Kidney (tissue), 14 donors: Measurements from ENCODE around the gene ADAMTSL3. TPM values are rescaled to one million over a fixed set of nuclear protein-coding genes. Genes with fewer than 3 reads are reported as not detected.

Experiments
- DNase-seq, 5 donors: peaks; one replicate each; pipeline ENCODE4 v3.0.0-alpha.2; 2013 to 2020
- FAIRE-seq: peaks from 2 replicates; lab custom pipeline; 2012; peaks lifted over from hg19 to GRCh38; lab: Jason Lieb, UNC
- H3K27ac ChIP-seq, 2 donors: one replicate each; pipeline ENCODE4 v1.7.0; 2013; ENCODE audit warnings: low read depth in 2 of 2, low read length in 2 of 2, inconsistent platforms in 1 of 2
- H3K27me3 ChIP-seq: one replicate; pipeline ENCODE4 v1.7.1; 2013; ENCODE audit warnings: low read length, inconsistent platforms; ENCODE audit not compliant: control insufficient read depth, insufficient read depth
- H3K36me3 ChIP-seq, 3 donors: one replicate each; pipeline versions ENCODE4 v1.7.0 to v1.7.1; 2013; ENCODE audit warnings: low read length in 3 of 3, control low read depth in 1 of 3, inconsistent platforms in 1 of 3; ENCODE audit not compliant: insufficient read depth in 3 of 3, control insufficient read depth in 2 of 3
- H3K4me1 ChIP-seq, 3 donors: one replicate each; pipeline versions ENCODE4 v1.7.0 to v1.7.1; 2013; ENCODE audit warnings: low read length in 3 of 3, inconsistent platforms in 1 of 3, low read depth in 1 of 3; ENCODE audit not compliant: control insufficient read depth in 2 of 3, insufficient read depth in 2 of 3
- H3K4me3 ChIP-seq, 3 donors: one replicate each; pipeline versions ENCODE4 v1.7.0 to v1.8.1; 2013; ENCODE audit warnings: low read length in 3 of 3, control low read depth in 1 of 3, inconsistent platforms in 1 of 3
- H3K9ac ChIP-seq, 3 donors: one replicate each; pipeline versions ENCODE4 v1.7.0 to v1.7.1; 2013; ENCODE audit warnings: low read length in 3 of 3, control low read depth in 1 of 3, inconsistent platforms in 1 of 3
- H3K9me3 ChIP-seq, 3 donors: one replicate each; pipeline versions ENCODE4 v1.7.0 to v1.7.1; 2013; ENCODE audit warnings: low read length in 3 of 3, control low read depth in 1 of 3, inconsistent platforms in 1 of 3; ENCODE audit not compliant: control insufficient read depth in 2 of 3, insufficient read depth in 1 of 3
- intact Hi-C: fragments of 100-400 bp; cut with DNase I; formaldehyde crosslinking; loops from one replicate; pipeline ENCODE4 v1.11.1; 2022
- polyA plus RNA-seq: library from polyadenylated mRNA; stranded (reverse); fragments of 350-450 nt; fragmentation: Illumina TruSeq; extraction: RNeasy Lipid Tissue Mini Kit (QIAGEN cat#74804); gene quantifications from one replicate; pipeline ENCODE4 v1.2.3, GENCODE V29; 2014; ENCODE audit warnings: low read depth, low replicate concordance; ENCODE audit not compliant: insufficient read depth
- total RNA-seq: library from RNA; stranded (reverse); fragmentation: NEBNext Ultra II Directional; extraction: Animal tissue kit (Norgen Biotek cat#: 25700); gene quantifications from one replicate; pipeline ENCODE4 v1.2.1, GENCODE V29; 2021
- TF ChIP-seq, protein P1 (sequence below): IDR thresholded peaks from 3 replicates; pipeline ENCODE4 v1.5.1; 2012; ENCODE audit warnings: mild to moderate bottlenecking, moderate library complexity, borderline replicate concordance; ENCODE audit not compliant: insufficient read depth; ENCODE audit errors: extremely low read depth
- donor health status: control.
- donor health status: control.
- donor health status: control.
- donor health status: control.
- donor health status: control.
- donor health status: DM: yes; HTN: yes; CAD: no.
- donor health status: Normal renal cell carcinoma (clear cell type).

Gene ADAMTSL3
- total and polyA plus RNA-seq, 2 donors from 2014 or later: 1.6 to 23.4 TPM

DNA sequence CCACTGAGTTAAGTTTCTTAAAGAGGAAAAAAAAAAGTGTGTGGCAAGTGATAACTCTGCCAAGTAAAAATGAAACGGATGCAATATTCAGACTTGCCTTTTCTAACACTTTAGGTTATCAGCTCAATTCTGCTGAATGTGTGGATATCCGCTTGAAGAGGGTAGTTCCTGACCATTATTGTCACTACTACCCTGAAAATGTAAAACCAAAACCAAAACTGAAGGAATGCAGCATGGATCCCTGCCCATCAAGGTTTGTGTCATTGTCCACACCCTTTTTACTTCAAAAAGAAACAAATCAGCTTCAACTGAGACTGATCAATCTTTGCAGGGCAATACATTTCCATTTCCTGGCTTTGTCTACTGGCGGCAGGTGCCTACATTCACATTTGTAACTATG is 236.1 kb downstream of the ADAMTSL3 start:
- H3K4me3 ChIP-seq: no peak overlapping the region
- DNase-seq: no peak
- H3K27me3 ChIP-seq: no peaks in the 10 kb centered on the region
- TF ChIP-seq, protein P1, sequence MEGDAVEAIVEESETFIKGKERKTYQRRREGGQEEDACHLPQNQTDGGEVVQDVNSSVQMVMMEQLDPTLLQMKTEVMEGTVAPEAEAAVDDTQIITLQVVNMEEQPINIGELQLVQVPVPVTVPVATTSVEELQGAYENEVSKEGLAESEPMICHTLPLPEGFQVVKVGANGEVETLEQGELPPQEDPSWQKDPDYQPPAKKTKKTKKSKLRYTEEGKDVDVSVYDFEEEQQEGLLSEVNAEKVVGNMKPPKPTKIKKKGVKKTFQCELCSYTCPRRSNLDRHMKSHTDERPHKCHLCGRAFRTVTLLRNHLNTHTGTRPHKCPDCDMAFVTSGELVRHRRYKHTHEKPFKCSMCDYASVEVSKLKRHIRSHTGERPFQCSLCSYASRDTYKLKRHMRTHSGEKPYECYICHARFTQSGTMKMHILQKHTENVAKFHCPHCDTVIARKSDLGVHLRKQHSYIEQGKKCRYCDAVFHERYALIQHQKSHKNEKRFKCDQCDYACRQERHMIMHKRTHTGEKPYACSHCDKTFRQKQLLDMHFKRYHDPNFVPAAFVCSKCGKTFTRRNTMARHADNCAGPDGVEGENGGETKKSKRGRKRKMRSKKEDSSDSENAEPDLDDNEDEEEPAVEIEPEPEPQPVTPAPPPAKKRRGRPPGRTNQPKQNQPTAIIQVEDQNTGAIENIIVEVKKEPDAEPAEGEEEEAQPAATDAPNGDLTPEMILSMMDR: no peak
- H3K4me1 ChIP-seq: no peaks in the 10 kb centered on the region
- no peak for FAIRE-seq
- no peak overlapping the region for H3K9ac ChIP-seq
- H3K36me3 ChIP-seq: no peaks in the 10 kb centered on the region
- H3K9me3 ChIP-seq: no peaks in the 10 kb centered on the region
- intact Hi-C loops: no loop called here
- no peak overlapping the region for H3K27ac ChIP-seq

DNA sequence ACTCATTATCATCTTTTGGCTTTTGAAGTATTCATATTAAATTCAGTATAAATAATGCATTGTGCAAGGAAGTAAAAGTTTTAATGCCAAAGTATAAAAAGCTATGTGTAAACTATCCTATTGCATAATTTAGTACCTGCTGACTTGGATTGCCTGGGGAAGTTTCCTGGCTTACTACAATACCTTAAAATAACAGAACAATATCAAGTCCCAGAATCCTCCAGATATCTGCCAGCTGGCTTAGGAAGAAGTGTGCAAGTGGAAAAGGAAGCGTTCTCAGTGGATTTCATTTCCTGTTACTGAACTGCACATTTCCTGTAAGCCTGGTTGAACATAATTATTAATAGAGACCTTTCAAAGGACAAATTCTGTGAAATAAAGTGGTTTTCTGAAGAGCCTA is 236.7 kb downstream of the ADAMTSL3 start:
- Histone ChIP-seq H3K36me3 (no peaks in the 10 kb centered on the region), H3K9me3 (no peaks in the 10 kb centered on the region), H3K27ac (no peak overlapping the region), H3K9ac (no peak overlapping the region), H3K27me3 (no peaks in the 10 kb centered on the region), H3K4me3 (no peak overlapping the region), H3K4me1 (no peaks in the 10 kb centered on the region)
- intact Hi-C loops: no loop called here
- TF ChIP-seq, protein P1: no peak
- peak in 1 of 5 donors; percentile 40 for DNase-seq
- FAIRE-seq: no peak

DNA sequence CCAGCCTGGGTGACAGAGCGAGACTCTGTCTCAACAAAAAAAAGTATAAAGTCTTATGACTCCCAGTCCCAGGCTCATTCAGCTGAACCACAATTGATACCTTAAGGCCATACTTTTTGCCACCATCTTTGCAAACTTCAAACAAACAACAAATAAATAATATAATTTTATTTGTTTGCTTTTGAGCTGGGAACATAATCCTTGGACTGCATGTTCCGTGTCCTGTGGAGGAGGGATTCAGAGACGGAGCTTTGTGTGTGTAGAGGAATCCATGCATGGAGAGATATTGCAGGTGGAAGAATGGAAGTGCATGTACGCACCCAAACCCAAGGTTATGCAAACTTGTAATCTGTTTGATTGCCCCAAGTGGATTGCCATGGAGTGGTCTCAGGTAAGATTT is 238.6 kb downstream of the ADAMTSL3 start:
- no peaks in the 10 kb centered on the region for H3K36me3 ChIP-seq
- no peaks in the 10 kb centered on the region for H3K27me3 ChIP-seq
- H3K4me1 ChIP-seq: no peaks in the 10 kb centered on the region
- no peak overlapping the region for H3K27ac ChIP-seq
- no peak for FAIRE-seq
- H3K4me3 ChIP-seq: no peak overlapping the region
- intact Hi-C loops: no loop called here
- TF ChIP-seq, protein P1: no peak
- H3K9ac ChIP-seq: no peak overlapping the region
- no peak for DNase-seq
- H3K9me3 ChIP-seq: no peaks in the 10 kb centered on the region

DNA sequence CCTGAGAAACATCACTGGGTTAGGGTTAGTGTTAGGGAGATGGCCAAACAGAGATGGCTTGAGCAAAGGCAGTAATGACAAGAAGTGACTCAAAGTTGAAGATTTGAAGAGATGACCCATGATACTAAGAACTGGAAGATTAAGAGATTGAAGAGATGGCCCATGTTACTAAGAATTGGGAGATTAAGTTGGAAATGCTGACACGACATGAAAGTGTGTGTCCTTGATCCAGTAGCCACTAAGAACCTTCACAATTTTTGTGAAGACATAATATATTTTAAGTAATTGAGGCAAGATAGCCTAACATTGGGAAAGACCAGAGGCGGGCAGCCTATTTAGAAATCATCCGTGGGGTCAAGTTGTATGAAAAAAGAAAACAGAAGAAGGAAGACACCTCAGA is 239.4 kb downstream of the ADAMTSL3 start:
- H3K9me3 ChIP-seq: no peaks in the 10 kb centered on the region
- no peaks in the 10 kb centered on the region for H3K36me3 ChIP-seq
- no peak overlapping the region for H3K9ac ChIP-seq
- no peaks in the 10 kb centered on the region for H3K27me3 ChIP-seq
- intact Hi-C loops: no loop called here
- DNase-seq: no peak
- FAIRE-seq: no peak
- TF ChIP-seq, protein P1: no peak
- no peak overlapping the region for H3K27ac ChIP-seq
- no peaks in the 10 kb centered on the region for H3K4me1 ChIP-seq
- H3K4me3 ChIP-seq: no peak overlapping the region
